Upper lobe of right lung (tissue), 1 donor: ENCODE results near the gene ZCWPW1. TPM values are rescaled to one million over a fixed set of nuclear protein-coding genes. Genes with fewer than 3 reads are reported as not detected.
"Not testable (repeated sequence)": the region's sequence is repeated elsewhere in the genome, so short reads cannot be mapped to it uniquely, and the experiment has no call there.

ENCODE experiments used
- ATAC-seq: fragments of 200-7000 bp; cut with Tn5 transposase; one replicate; pipeline ENCODE4 v1.9.1; 2020; ENCODE audit warnings: mild to moderate bottlenecking, moderate library complexity
- DNase-seq: peaks from one replicate; pipeline ENCODE4 v3.0.0-alpha.2; 2020
- H3K27ac ChIP-seq: fragments of 200-600 bp; one replicate; pipeline ENCODE4 v1.8.0; 2022
- H3K27me3 ChIP-seq: fragments of 200-600 bp; one replicate; pipeline ENCODE4 v1.8.0; 2022; ENCODE audit warnings: mild to moderate bottlenecking
- H3K36me3 ChIP-seq: fragments of 200-600 bp; one replicate; pipeline ENCODE4 v1.8.0; 2022
- H3K4me1 ChIP-seq: fragments of 200-600 bp; one replicate; pipeline ENCODE4 v1.8.0; 2022
- H3K4me3 ChIP-seq: fragments of 200-600 bp; one replicate; pipeline ENCODE4 v1.8.0; 2022; ENCODE audit warnings: mild to moderate bottlenecking
- H3K9me3 ChIP-seq: fragments of 200-600 bp; one replicate; pipeline ENCODE4 v1.8.0; 2022
- CTCF ChIP-seq: fragments of 200-600 bp; IDR thresholded peaks from one replicate; pipeline ENCODE4 v1.8.0; 2022; ENCODE audit warnings: antibody characterized with exemption
- intact Hi-C: fragments of 100-400 bp; cut with DNase I; formaldehyde crosslinking; loops from one replicate; pipeline ENCODE4 v1.11.0; 2022
- total RNA-seq: library from RNA; stranded (reverse); fragmentation: NEBNext Ultra II Directional; extraction: Animal tissue kit (Norgen Biotek cat#: 25700); gene quantifications from one replicate; pipeline ENCODE4 v1.2.1, GENCODE V29; 2021
- donor health status: DM: no; HTN: yes; CAD: no; lungs with severe emphysema.

ZCWPW1 gene
- total RNA-seq, 1 donor from 2014 or later: 4.8 TPM

- ATAC-seq (no peak), DNase-seq (no peak)
- Histone ChIP-seq H3K4me1 (no peaks in the 10 kb centered on the region), H3K9me3 (no peaks in the 10 kb centered on the region), H3K4me3 (no peak overlapping the region), H3K27ac (no peak overlapping the region), H3K36me3 (no peaks in the 10 kb centered on the region), H3K27me3 (no peaks in the 10 kb centered on the region)
- TF ChIP-seq CTCF: no peak
- intact Hi-C loops: no loop called here
Measured at GRCh38 chr7:100389437-100390088, 38.9 kb downstream of the ZCWPW1 start.

GRCh38 chr7:100387695-100388094, 40.8 kb downstream of the ZCWPW1 start:
- Histone ChIP-seq H3K36me3 (no peaks in the 10 kb centered on the region), H3K27ac (no peak overlapping the region), H3K9me3 (no peaks in the 10 kb centered on the region), H3K4me3 (no peak overlapping the region), H3K27me3 (no peaks in the 10 kb centered on the region), H3K4me1 (no peaks in the 10 kb centered on the region)
- ATAC-seq: no peak
- no peak for DNase-seq
- intact Hi-C loops: no loop called here
- TF ChIP-seq CTCF: no peak

GRCh38 chr7:100386940-100387339, 41.6 kb downstream of the ZCWPW1 start:
- no peak overlapping the region for H3K4me3 ChIP-seq
- H3K9me3 ChIP-seq: no peaks in the 10 kb centered on the region
- ATAC-seq: no peak
- intact Hi-C loops: no loop called here
- H3K36me3 ChIP-seq: no peaks in the 10 kb centered on the region
- TF ChIP-seq CTCF: no peak
- no peak overlapping the region for H3K27ac ChIP-seq
- no peaks in the 10 kb centered on the region for H3K27me3 ChIP-seq
- DNase-seq: no peak
- no peaks in the 10 kb centered on the region for H3K4me1 ChIP-seq

GRCh38 chr7:100384628-100385294, 43.7 kb downstream of the ZCWPW1 start:
- H3K9me3 ChIP-seq: no peaks in the 10 kb centered on the region
- no peak for TF ChIP-seq CTCF
- no peak for DNase-seq
- H3K27ac ChIP-seq: no peak overlapping the region
- intact Hi-C loops: no loop called here
- no peaks in the 10 kb centered on the region for H3K27me3 ChIP-seq
- H3K4me1 ChIP-seq: no peaks in the 10 kb centered on the region
- no peak overlapping the region for H3K4me3 ChIP-seq
- ATAC-seq: peak; percentile 69
- no peaks in the 10 kb centered on the region for H3K36me3 ChIP-seq

- intact Hi-C loops, H3K36me3 ChIP-seq, H3K9me3 ChIP-seq, H3K27ac ChIP-seq, DNase-seq, ATAC-seq, H3K27me3 ChIP-seq, H3K4me3 ChIP-seq, H3K4me1 ChIP-seq: not testable (repeated sequence)
Measured at GRCh38 chr7:100382234-100382853, 46.2 kb downstream of the ZCWPW1 start.

- not testable (repeated sequence) for H3K4me3 ChIP-seq
Measured at GRCh38 chr7:100381531-100382233, 46.8 kb downstream of the ZCWPW1 start.

More at GRCh38 chr7:100381531-100382233, 46.8 kb downstream of the ZCWPW1 start:
- H3K27ac ChIP-seq, H3K9me3 ChIP-seq, DNase-seq, H3K27me3 ChIP-seq, H3K36me3 ChIP-seq, ATAC-seq, intact Hi-C loops, H3K4me1 ChIP-seq: not testable (repeated sequence)
